HEK293 (cell line): ENCODE results near the gene SLC2A6.

Experiments used
- CTCF ChIA-PET: fragments of 350-600 bp; formaldehyde crosslinking; extraction: SDS; loops from one replicate; lab custom pipeline; 2021; ENCODE audit warnings: antibody characterized with exemption; lab: Yijun Ruan, JAX
- POLR2A ChIA-PET: fragments of 300-600 bp; formaldehyde crosslinking; extraction: SDS; loops from one replicate; lab custom pipeline; 2020; ENCODE audit warnings: antibody characterized with exemption, inconsistent platforms; lab: Yijun Ruan, JAX
- H3K27ac ChIP-seq: fragments of 200-500 bp; sonication (Bioruptor generic); 2 replicates; pipeline ENCODE4 v1.5.1; 2014; ENCODE audit warnings: low read depth, low read length, control low read depth, inconsistent platforms; ENCODE audit errors: extremely low read depth
- H3K36me3 ChIP-seq, 2 experiments: fragments of 200-500 bp in 1 of 2; sonication (Bioruptor generic) in 1 of 2; 1 replicate in 1 of 2; 2 replicates in 1 of 2; pipeline ENCODE4 v1.5.1; 2014 to 2017; ENCODE audit warnings: inconsistent platforms in 2 of 2, low read length in 2 of 2; ENCODE audit not compliant: control insufficient read depth in 2 of 2, insufficient read depth in 1 of 2
- H3K4me1 ChIP-seq: fragments of 200-500 bp; sonication (Bioruptor generic); 2 replicates; pipeline ENCODE4 v1.5.1; 2014; ENCODE audit warnings: mild to moderate bottlenecking, low read length, inconsistent platforms; ENCODE audit not compliant: control insufficient read depth, insufficient read depth
- H3K4me3 ChIP-seq: 2 replicates; pipeline ENCODE4 v1.5.1; 2011; ENCODE audit warnings: low read depth, mild to moderate bottlenecking, control low read depth, low read length, moderate library complexity
- H3K9me3 ChIP-seq: fragments of 200-500 bp; sonication (Bioruptor generic); 2 replicates; pipeline ENCODE4 v1.5.1; 2014; ENCODE audit warnings: low read depth, low read length, inconsistent platforms; ENCODE audit not compliant: control insufficient read depth, insufficient read depth
- CTCF ChIP-seq: fragments of 450-650 bp; formaldehyde crosslinking; IDR thresholded peaks from 2 replicates; pipeline ENCODE4 v1.5.1; 2016; ENCODE audit warnings: missing biosample characterization, missing genetic modification characterization
- KLF9 ChIP-seq: fragments of 450-650 bp; formaldehyde crosslinking; IDR thresholded peaks from 2 replicates; pipeline ENCODE4 v1.5.1; 2016; ENCODE audit warnings: missing biosample characterization, missing genetic modification characterization, low read depth
- SETDB1 ChIP-seq: IDR thresholded peaks from one replicate; pipeline ENCODE4 v1.6.1; 2017; ENCODE audit warnings: mild to moderate bottlenecking, low read length, moderate library complexity, mixed read lengths; ENCODE audit not compliant: insufficient read length
- ZBTB7A ChIP-seq: fragments of 450-650 bp; formaldehyde crosslinking; IDR thresholded peaks from 2 replicates; pipeline ENCODE4 v1.5.1; 2016; ENCODE audit warnings: low read depth, missing biosample characterization, missing genetic modification characterization
- ZNF148 ChIP-seq: fragments of 450-650 bp; formaldehyde crosslinking; IDR thresholded peaks from 2 replicates; pipeline ENCODE4 v1.5.0; 2017; ENCODE audit warnings: missing biosample characterization, missing genetic modification characterization, borderline replicate concordance
- ZNF174 ChIP-seq: fragments of 450-650 bp; formaldehyde crosslinking; IDR thresholded peaks from 2 replicates; pipeline ENCODE4 v1.5.0; 2017; ENCODE audit warnings: missing biosample characterization, mild to moderate bottlenecking, missing genetic modification characterization
- ZNF341 ChIP-seq: fragments of 450-650 bp; formaldehyde crosslinking; IDR thresholded peaks from 2 replicates; pipeline ENCODE4; 2016; ENCODE audit warnings: low read depth, missing biosample characterization, missing genetic modification characterization
- ZNF391 ChIP-seq: fragments of 450-650 bp; formaldehyde crosslinking; IDR thresholded peaks from 2 replicates; pipeline ENCODE4 v1.5.1; 2016; ENCODE audit warnings: low read depth, missing biosample characterization, missing genetic modification characterization, borderline replicate concordance
- ZNF549 ChIP-seq: fragments of 450-650 bp; IDR thresholded peaks from 2 replicates; pipeline ENCODE4 v1.5.1; 2018; ENCODE audit warnings: missing biosample characterization, missing genetic modification characterization, mild to moderate bottlenecking, inconsistent platforms, moderate library complexity
- ZSCAN18 ChIP-seq: fragments of 450-650 bp; formaldehyde crosslinking; IDR thresholded peaks from 2 replicates; pipeline ENCODE4 v1.5.1; 2016; ENCODE audit warnings: missing biosample characterization, missing genetic modification characterization
- TF ChIP-seq, protein P1 (sequence below): fragments of 450-650 bp; formaldehyde crosslinking; IDR thresholded peaks from 2 replicates; pipeline ENCODE4 v1.5.1; 2017; ENCODE audit warnings: missing biosample characterization, mild to moderate bottlenecking, missing genetic modification characterization, moderate library complexity

SLC2A6 gene

GRCh38 chr9:133470988-133471387 lies 7.9 kb downstream of the SLC2A6 start:
- H3K9me3 ChIP-seq = no peaks in the 10 kb centered on the region
- ChIA-PET CTCF (no interaction called here), POLR2A (interaction anchor here (0.7 to 1.2 kb wide), 2 partner anchors 11 to 230 kb away, joined by 4 to 5 read pairs; partner anchors contain the start of gene CACFD1)
- no peak overlapping the region for H3K4me3 ChIP-seq
- H3K4me1 ChIP-seq = no peaks in the 10 kb centered on the region
- TF ChIP-seq, protein P1, sequence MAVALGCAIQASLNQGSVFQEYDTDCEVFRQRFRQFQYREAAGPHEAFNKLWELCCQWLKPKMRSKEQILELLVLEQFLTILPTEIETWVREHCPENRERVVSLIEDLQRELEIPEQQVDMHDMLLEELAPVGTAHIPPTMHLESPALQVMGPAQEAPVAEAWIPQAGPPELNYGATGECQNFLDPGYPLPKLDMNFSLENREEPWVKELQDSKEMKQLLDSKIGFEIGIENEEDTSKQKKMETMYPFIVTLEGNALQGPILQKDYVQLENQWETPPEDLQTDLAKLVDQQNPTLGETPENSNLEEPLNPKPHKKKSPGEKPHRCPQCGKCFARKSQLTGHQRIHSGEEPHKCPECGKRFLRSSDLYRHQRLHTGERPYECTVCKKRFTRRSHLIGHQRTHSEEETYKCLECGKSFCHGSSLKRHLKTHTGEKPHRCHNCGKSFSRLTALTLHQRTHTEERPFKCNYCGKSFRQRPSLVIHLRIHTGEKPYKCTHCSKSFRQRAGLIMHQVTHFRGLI (tag by site-specific recombination) = 0 out of 2 replicates have a peak, but pooled peaks have one; percentile 38
- no peak for TF ChIP-seq ZNF174 (tag by site-specific recombination)
- TF ChIP-seq, all 188 proteins: peak for 1
- Histone ChIP-seq H3K27ac (no peak overlapping the region), H3K36me3 (peaks cover 0 to 35% of the 10 kb centered on the region in 2 experiments; a peak in 1 of 3 replicates)

DNA sequence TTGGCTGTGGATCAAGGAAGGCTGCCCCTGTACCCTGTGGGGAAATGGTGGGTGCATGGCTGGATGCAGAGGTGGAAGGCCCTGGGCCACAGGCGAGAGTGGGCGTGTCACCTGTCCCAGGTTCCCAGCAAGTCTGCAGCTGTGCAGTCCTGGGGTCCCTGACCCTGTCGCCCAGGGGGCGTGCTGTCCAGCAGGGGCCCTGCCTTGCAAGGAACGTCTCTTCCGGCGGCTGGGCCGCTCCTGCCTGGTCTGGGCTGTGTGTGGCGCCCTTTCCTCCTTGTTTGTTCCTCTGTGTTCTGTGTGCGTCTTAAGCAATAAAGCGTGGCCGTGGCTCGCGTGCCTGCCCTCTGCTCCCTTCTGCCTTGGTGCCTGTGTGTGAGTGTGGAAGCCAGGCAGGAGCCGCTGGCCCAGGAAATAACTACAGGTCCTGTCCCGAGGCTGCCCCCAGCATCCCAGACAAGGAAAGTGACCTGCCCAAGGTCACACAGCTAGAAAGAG lies 8.4 kb downstream of the SLC2A6 start:
- H3K4me1 ChIP-seq = no peaks in the 10 kb centered on the region
- peaks cover 0 to 31% of the 10 kb centered on the region in 2 experiments; a peak in 1 of 3 replicates for H3K36me3 ChIP-seq
- H3K9me3 ChIP-seq = no peaks in the 10 kb centered on the region
- H3K27ac ChIP-seq = no peak overlapping the region
- POLR2A ChIA-PET = interaction anchor here (1.2 kb wide), 1 partner anchor 11 kb away, joined by 5 read pairs; the partner anchor contains the start of gene CACFD1
- no peak overlapping the region for H3K4me3 ChIP-seq
- CTCF ChIA-PET = no interaction called here
- TF ChIP-seq ZSCAN18 (tag by site-specific recombination) (no peak), KLF9 (tag by site-specific recombination) (peak; percentile 59; the same call in 1 of the 2 replicates)

GRCh38 chr9:133468777-133469421 lies 10.0 kb downstream of the SLC2A6 start:
- no peaks in the 10 kb centered on the region for H3K4me1 ChIP-seq
- TF ChIP-seq CTCF (tag by site-specific recombination) (no peak), ZNF341 (tag by site-specific recombination) (0 out of 2 replicates have a peak, but pooled peaks have one; percentile 23), SETDB1 (no peak), ZNF549 (tag by site-specific recombination) (no peak), ZNF148 (tag by site-specific recombination) (no peak), ZBTB7A (tag by site-specific recombination) (no peak), ZNF391 (tag by site-specific recombination) (no peak)
- TF ChIP-seq, all 188 proteins: peak for 1
- Histone ChIP-seq H3K4me3 (no peak overlapping the region), H3K9me3 (no peaks in the 10 kb centered on the region), H3K27ac (no peak overlapping the region), H3K36me3 (peaks cover 0 to 25% of the 10 kb centered on the region in 2 experiments; a peak in 1 of 3 replicates)
- ChIA-PET CTCF (no interaction called here), POLR2A (interaction anchor here (1.1 to 2.4 kb wide), 3 partner anchors 10 to 11 kb away, joined by 4 to 12 read pairs (median 12); partner anchors contain the start of genes CACFD1 and SLC2A6)
